ENCODE measurements around the gene RFLNA. TPM values are rescaled to one million over a fixed set of nuclear protein-coding genes. Genes with fewer than 3 reads are reported as not detected.

RFLNA gene
- total and polyA plus RNA-seq, 4 donors, result 0.40 to 1.8 (median 1.4) TPM

GRCh38 chr12:124333724-124334123, 38.8 kb downstream of the RFLNA start:
- ATAC-seq (ENCODE audit: insufficient read depth, low FRiP score) (no peak), DNase-seq (no peak)
- Histone ChIP-seq H3K27me3 (ENCODE audit: control insufficient read depth in 3 of 3, insufficient read depth in 3 of 3, low read length in 2 of 3) (no peaks in the 10 kb centered on the region), H3K9me3 (ENCODE audit: control insufficient read depth in 4 of 4, insufficient read depth in 3 of 4, low read length in 3 of 4) (no peaks in the 10 kb centered on the region), H3K4me3 (no peak overlapping the region), H3K27ac (ENCODE audit: low read depth in 1 of 2, low read length in 1 of 2) (no peak overlapping the region), H3K4me1 (ENCODE audit: control insufficient read depth in 5 of 5, insufficient read depth in 5 of 5, low read length in 5 of 5) (no peaks in the 10 kb centered on the region), H3K9ac (ENCODE audit: insufficient read depth in 1 of 2, low read length in 2 of 2) (no peak overlapping the region), H3K36me3 (ENCODE audit: control insufficient read depth in 4 of 4, insufficient read depth in 4 of 4, low read length in 4 of 4) (peaks cover 19 to 77% (median 40%) of the 10 kb centered on the region in 4 donors)
- 85 to 89% methylated on average over 20 of the region's 20 CpGs for WGBS, 2 donors
- no peak for TF ChIP-seq CTCF (IDR thresholded peaks at IDR 0.05; ENCODE audit: control extremely low read depth, extremely low read depth)

DNA sequence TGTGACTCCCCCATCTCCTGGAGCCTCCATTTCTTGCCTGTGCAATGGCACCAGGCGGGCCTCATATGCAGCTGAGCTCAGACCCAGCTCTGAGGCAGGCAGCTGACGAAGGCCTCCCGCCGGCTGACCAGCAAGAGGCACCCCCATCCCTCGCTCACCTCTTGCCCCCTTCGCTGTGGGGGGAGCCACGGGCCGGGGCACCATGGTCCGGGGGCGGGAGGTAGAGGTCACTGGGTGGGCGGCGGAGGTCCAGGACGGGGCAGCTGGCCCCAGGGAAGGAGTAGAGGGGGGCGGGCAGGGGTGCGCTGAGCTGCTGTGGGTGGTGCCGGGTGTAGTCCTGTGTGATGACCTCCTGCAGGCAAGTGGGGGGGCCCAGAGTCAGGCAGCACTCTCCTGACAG, 39.4 kb downstream of the RFLNA start:
- H3K9ac ChIP-seq (ENCODE audit: insufficient read depth in 1 of 2, low read length in 2 of 2), result no peak overlapping the region
- H3K4me1 ChIP-seq (ENCODE audit: control insufficient read depth in 5 of 5, insufficient read depth in 5 of 5, low read length in 5 of 5), result no peaks in the 10 kb centered on the region
- H3K36me3 ChIP-seq (ENCODE audit: control insufficient read depth in 4 of 4, insufficient read depth in 4 of 4, low read length in 4 of 4), result peaks cover 19 to 76% (median 40%) of the 10 kb centered on the region in 4 donors
- H3K27me3 ChIP-seq (ENCODE audit: control insufficient read depth in 3 of 3, insufficient read depth in 3 of 3, low read length in 2 of 3), result no peaks in the 10 kb centered on the region
- H3K4me3 ChIP-seq, result no peak overlapping the region
- H3K27ac ChIP-seq (ENCODE audit: low read depth in 1 of 2, low read length in 1 of 2), result no peak overlapping the region
- no peak for ATAC-seq (ENCODE audit: insufficient read depth, low FRiP score)
- no peak for DNase-seq
- TF ChIP-seq CTCF (IDR thresholded peaks at IDR 0.05; ENCODE audit: control extremely low read depth, extremely low read depth), result no peak
- 92 to 96% methylated on average over 14 to 16 of the region's 16 CpGs for WGBS, 2 donors
- no peaks in the 10 kb centered on the region for H3K9me3 ChIP-seq (ENCODE audit: control insufficient read depth in 4 of 4, insufficient read depth in 3 of 4, low read length in 3 of 4)

- Histone ChIP-seq H3K4me1 (ENCODE audit: control insufficient read depth in 5 of 5, insufficient read depth in 5 of 5, low read length in 5 of 5) (no peaks in the 10 kb centered on the region), H3K9ac (ENCODE audit: insufficient read depth in 1 of 2, low read length in 2 of 2) (no peak overlapping the region), H3K27ac (ENCODE audit: low read depth in 1 of 2, low read length in 1 of 2) (no peak overlapping the region), H3K9me3 (ENCODE audit: control insufficient read depth in 4 of 4, insufficient read depth in 3 of 4, low read length in 3 of 4) (no peaks in the 10 kb centered on the region), H3K4me3 (no peak overlapping the region), H3K27me3 (ENCODE audit: control insufficient read depth in 3 of 3, insufficient read depth in 3 of 3, low read length in 2 of 3) (no peaks in the 10 kb centered on the region), H3K36me3 (ENCODE audit: control insufficient read depth in 4 of 4, insufficient read depth in 4 of 4, low read length in 4 of 4) (peaks cover 19 to 73% (median 39%) of the 10 kb centered on the region in 4 donors)
- WGBS, 2 donors, result 92 to 93% methylated on average over 14 of the region's 14 CpGs
- DNase-seq, result no peak
- ATAC-seq (ENCODE audit: insufficient read depth, low FRiP score), result no peak
- TF ChIP-seq CTCF (IDR thresholded peaks at IDR 0.05; ENCODE audit: control extremely low read depth, extremely low read depth), result no peak
Measured at GRCh38 chr12:124334976-124335375, 40.1 kb downstream of the RFLNA start.

All from lung (tissue), 12 donors.